ENCODE results near the gene PTPRN2. TPM values are rescaled to one million over a fixed set of nuclear protein-coding genes. Genes with fewer than 3 reads are reported as not detected.

The PTPRN2 gene
- total and polyA plus RNA-seq, 2 donors, result 1.7 to 1.9 TPM

DNA sequence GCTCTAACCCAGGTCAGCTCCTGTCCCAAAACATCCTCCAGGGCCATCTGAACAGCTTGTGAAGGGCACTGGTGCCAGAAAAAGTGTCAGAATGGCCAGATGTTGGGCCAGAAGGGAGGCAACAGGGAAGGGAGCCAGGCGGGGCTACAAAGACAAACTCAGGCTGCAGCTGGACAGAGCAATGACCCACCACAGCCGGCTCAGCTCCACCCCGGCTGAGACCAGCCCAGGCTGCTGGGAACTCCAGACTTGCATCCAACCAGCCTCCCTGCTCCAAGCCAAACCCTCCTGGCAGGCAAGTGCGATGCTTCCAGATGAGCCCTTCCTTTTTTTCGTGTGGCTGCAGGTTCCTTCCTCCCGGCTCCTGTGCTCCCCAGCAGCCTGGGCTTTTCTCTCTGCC is 466.9 kb downstream of the PTPRN2 start:
- WGBS, result 73% methylated on average over 6 of the region's 6 CpGs
- no peaks in the 10 kb centered on the region for H3K27me3 ChIP-seq (ENCODE audit: control insufficient read depth in 2 of 2, insufficient read depth in 1 of 2, low read length in 1 of 2)
- DNase-seq (ENCODE audit: low read depth in 6 of 9, low spot score in 9 of 9), result no peak
- no peak overlapping the region for H3K27ac ChIP-seq (ENCODE audit: low read depth in 1 of 2, low read length in 1 of 2)
- H3K4me1 ChIP-seq (ENCODE audit: control insufficient read depth in 2 of 2, insufficient read depth in 2 of 2, low read length in 2 of 2), result no peaks in the 10 kb centered on the region
- H3K4me3 ChIP-seq (ENCODE audit: low read length in 2 of 2), result no peak overlapping the region
- peaks cover 9 to 61% of the 10 kb centered on the region in 2 donors for H3K9me3 ChIP-seq (ENCODE audit: control insufficient read depth in 2 of 2, insufficient read depth in 1 of 2, low read length in 1 of 2)
- no peaks in the 10 kb centered on the region for H3K36me3 ChIP-seq (ENCODE audit: control insufficient read depth in 2 of 2, insufficient read depth in 2 of 2, low read length in 1 of 2)

DNA sequence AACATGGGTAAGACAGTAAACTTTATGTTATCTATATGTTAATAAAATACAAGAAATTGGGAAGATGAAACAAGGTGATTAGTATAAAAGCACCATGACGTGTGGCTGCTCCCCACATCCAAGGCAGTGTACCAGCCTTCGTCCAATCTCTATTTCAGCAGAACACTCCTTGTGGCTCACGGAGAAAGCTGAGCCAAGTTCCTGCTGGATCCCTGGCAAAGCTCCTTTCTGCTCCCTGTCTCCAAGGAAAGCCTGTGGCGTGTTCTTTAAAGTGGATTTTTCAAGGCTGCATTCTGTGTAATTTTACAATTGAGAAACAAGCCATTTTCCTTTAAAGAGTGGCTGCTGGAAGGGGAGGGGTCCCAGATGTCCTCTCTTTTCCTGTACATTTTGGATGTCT is 467.3 kb downstream of the PTPRN2 start:
- Histone ChIP-seq H3K9me3 (ENCODE audit: control insufficient read depth in 2 of 2, insufficient read depth in 1 of 2, low read length in 1 of 2) (peaks cover 9 to 61% of the 10 kb centered on the region in 2 donors), H3K4me3 (ENCODE audit: low read length in 2 of 2) (no peak overlapping the region), H3K27me3 (ENCODE audit: control insufficient read depth in 2 of 2, insufficient read depth in 1 of 2, low read length in 1 of 2) (no peaks in the 10 kb centered on the region), H3K36me3 (ENCODE audit: control insufficient read depth in 2 of 2, insufficient read depth in 2 of 2, low read length in 1 of 2) (no peaks in the 10 kb centered on the region), H3K27ac (ENCODE audit: low read depth in 1 of 2, low read length in 1 of 2) (no peak overlapping the region), H3K4me1 (ENCODE audit: control insufficient read depth in 2 of 2, insufficient read depth in 2 of 2, low read length in 2 of 2) (no peaks in the 10 kb centered on the region)
- no peak for DNase-seq (ENCODE audit: low read depth in 6 of 9, low spot score in 9 of 9)
- 91% methylated on average over 4 of the region's 4 CpGs for WGBS

DNA sequence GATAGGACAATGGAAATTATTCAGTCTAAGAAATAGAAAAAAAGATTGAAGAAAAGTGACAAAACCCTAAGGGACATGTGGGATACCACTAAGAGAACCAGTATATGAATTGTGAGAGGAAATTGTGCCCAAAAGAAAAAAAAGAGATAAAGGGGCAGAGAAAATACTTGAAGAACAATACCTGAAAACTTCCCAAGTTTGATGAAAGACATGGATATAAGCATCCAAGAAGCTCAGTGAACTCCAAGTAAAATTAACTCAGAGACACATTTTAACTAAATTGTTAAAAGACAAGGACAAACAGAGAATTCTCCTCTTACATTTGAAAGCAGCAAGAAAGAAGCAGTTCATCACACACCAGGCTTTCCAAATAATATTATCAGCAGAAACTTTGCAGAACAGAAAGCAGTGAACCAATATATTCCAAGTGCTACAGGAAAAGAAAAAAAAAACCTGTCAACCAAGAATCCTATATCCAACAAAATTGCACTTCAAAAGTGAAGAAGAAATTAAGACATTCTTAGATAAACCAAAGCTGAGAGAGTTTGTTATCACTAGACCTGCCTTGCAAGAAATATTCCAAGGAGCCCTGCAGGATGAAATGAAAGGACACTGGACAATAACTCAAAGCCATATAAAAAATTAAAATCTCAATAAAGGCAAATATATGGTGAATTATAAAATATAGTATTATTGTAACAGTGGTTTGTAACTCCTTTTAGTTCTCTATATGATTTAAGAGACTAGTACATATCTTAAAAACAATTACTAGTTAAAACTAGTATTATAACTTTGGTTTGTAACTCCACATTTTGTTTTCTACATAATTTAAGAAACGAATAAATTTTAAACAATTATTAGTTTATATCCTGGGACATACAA is 470.0 kb downstream of the PTPRN2 start:
- H3K36me3 ChIP-seq (ENCODE audit: control insufficient read depth in 2 of 2, insufficient read depth in 2 of 2, low read length in 1 of 2), result no peaks in the 10 kb centered on the region
- H3K27me3 ChIP-seq (ENCODE audit: control insufficient read depth in 2 of 2, insufficient read depth in 1 of 2, low read length in 1 of 2), result no peaks in the 10 kb centered on the region
- H3K27ac ChIP-seq (ENCODE audit: low read depth in 1 of 2, low read length in 1 of 2), result no peak overlapping the region
- DNase-seq (ENCODE audit: low read depth in 6 of 9, low spot score in 9 of 9), result no peak
- H3K4me1 ChIP-seq (ENCODE audit: control insufficient read depth in 2 of 2, insufficient read depth in 2 of 2, low read length in 2 of 2), result no peaks in the 10 kb centered on the region
- H3K9me3 ChIP-seq (ENCODE audit: control insufficient read depth in 2 of 2, insufficient read depth in 1 of 2, low read length in 1 of 2), result peaks cover 12 to 66% of the 10 kb centered on the region in 2 donors
- 70% methylated on average over 1 of the region's 1 CpG for WGBS
- H3K4me3 ChIP-seq (ENCODE audit: low read length in 2 of 2), result no peak overlapping the region

GRCh38 chr7:158116235-158116634 is 471.4 kb downstream of the PTPRN2 start:
- no peak for DNase-seq (ENCODE audit: low read depth in 6 of 9, low spot score in 9 of 9)
- Histone ChIP-seq H3K36me3 (ENCODE audit: control insufficient read depth in 2 of 2, insufficient read depth in 2 of 2, low read length in 1 of 2) (no peaks in the 10 kb centered on the region), H3K4me1 (ENCODE audit: control insufficient read depth in 2 of 2, insufficient read depth in 2 of 2, low read length in 2 of 2) (no peaks in the 10 kb centered on the region), H3K27ac (ENCODE audit: low read depth in 1 of 2, low read length in 1 of 2) (no peak overlapping the region), H3K9me3 (ENCODE audit: control insufficient read depth in 2 of 2, insufficient read depth in 1 of 2, low read length in 1 of 2) (peaks cover 8 to 67% of the 10 kb centered on the region in 2 donors), H3K27me3 (ENCODE audit: control insufficient read depth in 2 of 2, insufficient read depth in 1 of 2, low read length in 1 of 2) (no peaks in the 10 kb centered on the region), H3K4me3 (ENCODE audit: low read length in 2 of 2) (no peak overlapping the region)
- 92% methylated on average over 2 of the region's 2 CpGs for WGBS

- H3K36me3 ChIP-seq (ENCODE audit: control insufficient read depth in 2 of 2, insufficient read depth in 2 of 2, low read length in 1 of 2), result no peaks in the 10 kb centered on the region
- DNase-seq (ENCODE audit: low read depth in 6 of 9, low spot score in 9 of 9), result no peak
- no peak overlapping the region for H3K27ac ChIP-seq (ENCODE audit: low read depth in 1 of 2, low read length in 1 of 2)
- H3K9me3 ChIP-seq (ENCODE audit: control insufficient read depth in 2 of 2, insufficient read depth in 1 of 2, low read length in 1 of 2), result peaks cover 9 to 64% of the 10 kb centered on the region in 2 donors
- WGBS, result 93% methylated on average over 18 of the region's 18 CpGs
- H3K4me3 ChIP-seq (ENCODE audit: low read length in 2 of 2), result no peak overlapping the region
- no peaks in the 10 kb centered on the region for H3K27me3 ChIP-seq (ENCODE audit: control insufficient read depth in 2 of 2, insufficient read depth in 1 of 2, low read length in 1 of 2)
- H3K4me1 ChIP-seq (ENCODE audit: control insufficient read depth in 2 of 2, insufficient read depth in 2 of 2, low read length in 2 of 2), result no peaks in the 10 kb centered on the region
These were observed 473.4 kb downstream of the PTPRN2 start for GRCh38 chr7:158114056-158114850.

DNA sequence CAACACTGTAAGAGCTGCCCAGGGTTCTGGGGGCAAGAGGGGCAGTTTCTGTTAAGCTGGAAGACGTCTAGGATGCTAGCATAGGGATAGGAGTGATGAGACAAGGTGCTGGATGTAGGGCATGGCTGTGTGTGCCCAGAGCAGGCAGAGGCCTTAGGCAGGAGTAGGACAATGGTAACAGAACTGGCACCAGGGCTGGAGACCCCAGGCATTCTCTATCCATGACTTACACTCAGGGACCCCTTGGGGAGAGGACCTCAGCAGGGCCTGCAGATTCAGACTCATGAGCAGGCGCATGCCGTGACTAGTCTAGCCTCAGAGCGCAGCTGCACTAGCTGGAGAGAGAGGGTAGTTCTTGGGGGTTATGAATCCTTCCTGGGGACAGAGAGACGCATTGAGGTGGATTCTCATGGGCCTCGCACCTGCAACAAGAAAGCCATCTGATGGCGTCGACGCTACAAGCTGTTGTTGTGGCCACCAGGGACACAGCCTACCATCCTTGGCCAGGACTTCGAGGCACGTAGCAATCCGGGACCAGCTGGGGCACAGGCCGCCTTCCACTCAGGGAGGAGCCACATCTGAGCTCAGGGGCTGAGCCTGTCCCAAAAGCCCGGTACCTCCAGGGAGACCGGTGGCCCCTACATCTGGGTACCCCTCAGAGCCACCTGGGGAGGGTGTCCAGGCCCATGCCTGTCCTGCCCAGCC is 474.1 kb downstream of the PTPRN2 start:
- no peak for DNase-seq (ENCODE audit: low read depth in 6 of 9, low spot score in 9 of 9)

GRCh38 chr7:158112571-158113320 is 474.9 kb downstream of the PTPRN2 start:
- peaks cover 9 to 72% of the 10 kb centered on the region in 2 donors for H3K9me3 ChIP-seq (ENCODE audit: control insufficient read depth in 2 of 2, insufficient read depth in 1 of 2, low read length in 1 of 2)

More for the DNA sequence above, 474.1 kb downstream of the PTPRN2 start:
- H3K4me3 ChIP-seq (ENCODE audit: low read length in 2 of 2), result no peak overlapping the region
- no peaks in the 10 kb centered on the region for H3K27me3 ChIP-seq (ENCODE audit: control insufficient read depth in 2 of 2, insufficient read depth in 1 of 2, low read length in 1 of 2)
- H3K36me3 ChIP-seq (ENCODE audit: control insufficient read depth in 2 of 2, insufficient read depth in 2 of 2, low read length in 1 of 2), result no peaks in the 10 kb centered on the region
- H3K9me3 ChIP-seq (ENCODE audit: control insufficient read depth in 2 of 2, insufficient read depth in 1 of 2, low read length in 1 of 2), result peaks cover 9 to 65% of the 10 kb centered on the region in 2 donors
- H3K27ac ChIP-seq (ENCODE audit: low read depth in 1 of 2, low read length in 1 of 2), result no peak overlapping the region
- H3K4me1 ChIP-seq (ENCODE audit: control insufficient read depth in 2 of 2, insufficient read depth in 2 of 2, low read length in 2 of 2), result no peaks in the 10 kb centered on the region
- WGBS, result 96% methylated on average over 15 of the region's 15 CpGs

DNA sequence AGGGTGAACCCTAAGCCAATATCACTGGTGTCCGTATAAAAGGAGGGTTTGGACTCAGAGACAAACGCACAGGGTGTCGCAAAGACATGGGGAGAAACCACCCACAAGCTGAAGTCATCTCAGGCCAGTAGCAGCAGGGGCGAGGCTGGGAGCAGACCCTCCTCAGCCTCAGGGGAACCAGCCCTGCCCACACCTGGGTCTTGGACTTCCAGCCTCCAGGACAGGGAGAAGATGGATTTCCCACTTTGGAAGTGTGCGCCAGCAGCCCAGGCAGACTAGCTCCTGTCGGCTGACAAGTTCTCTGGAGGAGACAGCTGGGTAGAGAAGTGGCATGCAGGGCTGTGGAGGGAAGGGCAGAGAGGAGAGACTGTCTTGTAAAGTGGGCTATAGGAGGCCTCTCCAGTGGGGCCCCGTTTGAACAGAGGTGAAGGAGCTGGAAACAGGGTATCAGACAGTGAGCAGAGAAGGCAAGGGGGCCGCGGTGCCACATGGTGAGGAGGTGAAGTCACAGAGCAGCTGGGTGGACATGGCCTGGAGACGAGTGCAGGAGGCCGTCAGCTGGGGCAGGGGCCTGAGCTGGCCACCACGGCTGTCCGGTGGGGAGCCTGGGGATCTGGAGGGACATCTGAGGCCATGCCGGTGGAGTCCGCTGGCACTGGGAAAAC is 475.6 kb downstream of the PTPRN2 start:
- no peak overlapping the region for H3K27ac ChIP-seq (ENCODE audit: low read depth in 1 of 2, low read length in 1 of 2)
- H3K4me1 ChIP-seq (ENCODE audit: control insufficient read depth in 2 of 2, insufficient read depth in 2 of 2, low read length in 2 of 2), result no peaks in the 10 kb centered on the region
- WGBS, result 93% methylated on average over 15 of the region's 15 CpGs
- no peak overlapping the region for H3K4me3 ChIP-seq (ENCODE audit: low read length in 2 of 2)
- peaks cover 9 to 78% of the 10 kb centered on the region in 2 donors for H3K9me3 ChIP-seq (ENCODE audit: control insufficient read depth in 2 of 2, insufficient read depth in 1 of 2, low read length in 1 of 2)
- H3K36me3 ChIP-seq (ENCODE audit: control insufficient read depth in 2 of 2, insufficient read depth in 2 of 2, low read length in 1 of 2), result no peaks in the 10 kb centered on the region
- no peaks in the 10 kb centered on the region for H3K27me3 ChIP-seq (ENCODE audit: control insufficient read depth in 2 of 2, insufficient read depth in 1 of 2, low read length in 1 of 2)
- no peak for DNase-seq (ENCODE audit: low read depth in 6 of 9, low spot score in 9 of 9)

More at GRCh38 chr7:158112571-158113320, 474.9 kb downstream of the PTPRN2 start:
- Histone ChIP-seq H3K36me3 (ENCODE audit: control insufficient read depth in 2 of 2, insufficient read depth in 2 of 2, low read length in 1 of 2) (no peaks in the 10 kb centered on the region), H3K27me3 (ENCODE audit: control insufficient read depth in 2 of 2, insufficient read depth in 1 of 2, low read length in 1 of 2) (no peaks in the 10 kb centered on the region), H3K4me3 (ENCODE audit: low read length in 2 of 2) (no peak overlapping the region), H3K4me1 (ENCODE audit: control insufficient read depth in 2 of 2, insufficient read depth in 2 of 2, low read length in 2 of 2) (no peaks in the 10 kb centered on the region), H3K27ac (ENCODE audit: low read depth in 1 of 2, low read length in 1 of 2) (no peak overlapping the region)
- DNase-seq (ENCODE audit: low read depth in 6 of 9, low spot score in 9 of 9), result no peak
- 96% methylated on average over 16 of the region's 16 CpGs for WGBS

Measured in thymus (tissue), 11 donors.